ENCODE data around the gene LRMDA.

LRMDA gene

GRCh38 chr10:76080991-76081390, 649.6 kb downstream of the LRMDA start:
- no peak for DNase-seq (ENCODE audit: low spot score)
- H3K27ac ChIP-seq: no peak overlapping the region
- no peak for TF ChIP-seq CTCF (IDR thresholded peaks at IDR 0.05)
- no peak overlapping the region for H3K4me3 ChIP-seq

- TF ChIP-seq CTCF (IDR thresholded peaks at IDR 0.05): no peak
- H3K27ac ChIP-seq: no peak overlapping the region
- no peak overlapping the region for H3K4me3 ChIP-seq
- DNase-seq (ENCODE audit: low spot score): no peak
Observed at GRCh38 chr10:76082232-76082631, 650.8 kb downstream of the LRMDA start.

- TF ChIP-seq CTCF (IDR thresholded peaks at IDR 0.05): no peak
- Histone ChIP-seq H3K27ac (no peak overlapping the region), H3K4me3 (no peak overlapping the region)
- DNase-seq (ENCODE audit: low spot score): no peak
Observed at GRCh38 chr10:76082956-76083355, 651.5 kb downstream of the LRMDA start.

- no peak for TF ChIP-seq CTCF (IDR thresholded peaks at IDR 0.05)
- no peak overlapping the region for H3K4me3 ChIP-seq
- no peak overlapping the region for H3K27ac ChIP-seq
- DNase-seq (ENCODE audit: low spot score): no peak
Observed at GRCh38 chr10:76085002-76085816, 653.8 kb downstream of the LRMDA start.

- TF ChIP-seq CTCF (IDR thresholded peaks at IDR 0.05): no peak
Observed at GRCh38 chr10:76085817-76086167, 654.4 kb downstream of the LRMDA start.

GRCh38 chr10:76086170-76086760, 654.8 kb downstream of the LRMDA start:
- Histone ChIP-seq H3K4me3 (peak overlapping the region; percentile 4), H3K27ac (peak overlapping the region in 1 of 2 donors; percentile 75)
- no peak for DNase-seq (ENCODE audit: low spot score)
- TF ChIP-seq CTCF (IDR thresholded peaks at IDR 0.05): no peak

More at GRCh38 chr10:76085817-76086167, 654.4 kb downstream of the LRMDA start:
- no peak overlapping the region for H3K4me3 ChIP-seq
- no peak for DNase-seq (ENCODE audit: low spot score)
- no peak overlapping the region for H3K27ac ChIP-seq

Data from coronary artery (tissue), 2 donors.